GM12878 (cell line): Measurements from ENCODE around the gene C21orf58. TPM values are rescaled to one million over a fixed set of nuclear protein-coding genes. Genes with fewer than 3 reads are reported as not detected.

Experiments used
- ATAC-seq: fragments of 200-7000 bp; cut with Tn5 transposase; 3 replicates; pipeline ENCODE4 v1.9.1; 2020; ENCODE audit warnings: mild to moderate bottlenecking, moderate library complexity
- BruUV-seq: library from RNA; stranded (reverse); fragments of 400-500 nt; replicated peaks from 2 replicates; lab custom pipeline; 2021; lab: Mats Ljungman, UMichigan
- CTCF ChIA-PET: fragments of 300-600 bp; sonication (Branson Sonifier 250); formaldehyde crosslinking; extraction: SDS; loops from one replicate; lab custom pipeline; 2021; ENCODE audit warnings: inconsistent platforms; lab: Yijun Ruan, JAX
- POLR2A ChIA-PET: fragments of 350-600 bp; formaldehyde crosslinking; extraction: SDS; loops from one replicate; lab custom pipeline; 2021; ENCODE audit warnings: inconsistent platforms; lab: Charles Lee
- RAD21 ChIA-PET: fragments of 300-600 bp; sonication (Branson Sonifier 250); formaldehyde crosslinking; loops from one replicate; lab custom pipeline; 2023; ENCODE audit warnings: antibody characterized with exemption; ENCODE audit not compliant: unreplicated experiment; lab: Charles Lee
- SMC1A ChIA-PET: fragments of 300-600 bp; sonication (Branson Sonifier 250); formaldehyde crosslinking; loops from one replicate; lab custom pipeline; 2023; ENCODE audit not compliant: unreplicated experiment, uncharacterized antibody; lab: Charles Lee
- DNase-seq: peaks from one replicate; pipeline ENCODE4 v3.0.0-alpha.2; 2011; ENCODE audit warnings: low read depth, low spot score
- FAIRE-seq: peaks from 3 replicates; lab custom pipeline; 2011; peaks lifted over from hg19 to GRCh38; lab: Jason Lieb, UNC
- H2AFZ ChIP-seq: 2 replicates; pipeline ENCODE4 v1.6.0; 2011; ENCODE audit warnings: low read depth, low read length, control low read depth; ENCODE audit not compliant: control insufficient read depth
- H3K27ac ChIP-seq: 2 replicates; pipeline ENCODE4 v1.5.1; 2011; ENCODE audit warnings: control low read depth; ENCODE audit not compliant: control insufficient read depth, insufficient read depth
- H3K27me3 ChIP-seq, 2 experiments: replicated peaks in 1 of 2; 2 replicates each; pipeline versions ENCODE4 v1.6.0 to v1.6.1; 2011; ENCODE audit warnings: low read length in 1 of 2; ENCODE audit not compliant: control insufficient read depth in 2 of 2, insufficient read depth in 2 of 2
- H3K36me3 ChIP-seq, 2 experiments: 2 replicates each; pipeline ENCODE4 v1.5.1; 2011; ENCODE audit warnings: low read length in 1 of 2; ENCODE audit not compliant: control insufficient read depth in 2 of 2, insufficient read depth in 2 of 2
- H3K4me1 ChIP-seq: 2 replicates; pipeline ENCODE4 v1.6.1; 2011; ENCODE audit warnings: mild to moderate bottlenecking, low read length, moderate library complexity, mixed read lengths; ENCODE audit not compliant: control insufficient read depth, insufficient read depth
- H3K4me2 ChIP-seq: 2 replicates; pipeline ENCODE4 v1.6.0; 2011; ENCODE audit warnings: control low read depth; ENCODE audit not compliant: control insufficient read depth, insufficient read depth
- H3K4me3 ChIP-seq: fragments of 200-600 bp; sonication (generic); 2 replicates; pipeline ENCODE4 v1.5.1; 2016
- H3K79me2 ChIP-seq: 2 replicates; pipeline ENCODE4 v1.6.0; 2011; ENCODE audit warnings: low read length; ENCODE audit not compliant: control insufficient read depth, insufficient read depth
- H3K9ac ChIP-seq: 2 replicates; pipeline ENCODE4 v1.8.0; 2011; ENCODE audit warnings: low read length, control low read depth, mixed read lengths; ENCODE audit not compliant: control insufficient read depth, insufficient read depth
- H3K9me3 ChIP-seq: replicated peaks from 3 replicates; pipeline ENCODE4 v1.5.1; 2011; ENCODE audit warnings: mild to moderate bottlenecking, low read length; ENCODE audit not compliant: control insufficient read depth, insufficient read depth
- H4K20me1 ChIP-seq: 2 replicates; pipeline ENCODE4 v1.6.0; 2011; ENCODE audit not compliant: control insufficient read depth, insufficient read depth
- CBFB ChIP-seq: IDR thresholded peaks from 2 replicates; pipeline ENCODE4 v1.6.1; 2016; ENCODE audit warnings: antibody characterized with exemption, low read depth
- EGR1 ChIP-seq, 2 experiments: IDR thresholded peaks; 1 replicate in 1 of 2; 2 replicates in 1 of 2; pipeline ENCODE4 v1.6.1; 2011 to 2012; ENCODE audit warnings: low read depth in 2 of 2, low read length in 2 of 2, borderline replicate concordance in 1 of 2, mild to moderate bottlenecking in 1 of 2, moderate library complexity in 1 of 2
- EP300 ChIP-seq, 2 experiments: fragments of 150-350 bp in 1 of 2; IDR thresholded peaks; 2 replicates each; pipeline ENCODE4 v1.6.1; 2011 to 2012; ENCODE audit warnings: low read depth in 2 of 2, low read length in 2 of 2, borderline replicate concordance in 1 of 2, improper control_type of control experiment in 1 of 2, inconsistent platforms in 1 of 2; ENCODE audit not compliant: control insufficient read depth in 1 of 2
- IRF4 ChIP-seq: IDR thresholded peaks from 2 replicates; pipeline ENCODE4 v1.6.1; 2011; ENCODE audit warnings: low read depth, low read length
- KLF5 ChIP-seq: fragments of 450-650 bp; IDR thresholded peaks from 2 replicates; pipeline ENCODE4 v1.6.1; 2014; ENCODE audit warnings: mild to moderate bottlenecking; ENCODE audit not compliant: partially characterized antibody
- MEF2A ChIP-seq: IDR thresholded peaks from 2 replicates; pipeline ENCODE4 v1.6.1; 2011; ENCODE audit warnings: low read depth, mild to moderate bottlenecking, low read length, moderate library complexity; ENCODE audit not compliant: insufficient read depth
- RAD21 ChIP-seq: IDR thresholded peaks from 2 replicates; pipeline ENCODE4 v1.6.1; 2011; ENCODE audit warnings: mild to moderate bottlenecking, low read depth, low read length, moderate library complexity; ENCODE audit not compliant: insufficient read depth
- RELB ChIP-seq: fragments of 450-650 bp; IDR thresholded peaks from 2 replicates; pipeline ENCODE4 v1.6.1; 2017; ENCODE audit warnings: low read depth, mild to moderate bottlenecking, moderate library complexity
- RUNX3 ChIP-seq: IDR thresholded peaks from 2 replicates; pipeline ENCODE4 v1.6.1; 2012; ENCODE audit warnings: low read length, inconsistent platforms
- SMAD5 ChIP-seq: IDR thresholded peaks from 2 replicates; pipeline ENCODE4 v1.6.1; 2016; ENCODE audit warnings: antibody characterized with exemption, low read depth
- TCF12 ChIP-seq: IDR thresholded peaks from 2 replicates; pipeline ENCODE4 v1.6.1; 2011; ENCODE audit warnings: low read depth, mild to moderate bottlenecking, low read length
- ZBTB40 ChIP-seq: fragments of 450-650 bp; IDR thresholded peaks from 2 replicates; pipeline ENCODE4 v1.6.1; 2016; ENCODE audit warnings: mild to moderate bottlenecking, moderate library complexity, borderline replicate concordance
- ZNF274 ChIP-seq: IDR thresholded peaks from one replicate; pipeline ENCODE4 v1.8.0; 2011; ENCODE audit not compliant: insufficient read length, insufficient read depth
- WGBS: methylation state at CpG from one replicate; pipeline ENCODE4 v1.1.6; 2016; ENCODE audit warnings: low lambda C conversion rate; ENCODE audit not compliant: insufficient replicate concordance, insufficient coverage; ENCODE audit errors: missing lambda C conversion rate; 5-methylcytosine and 5-hydroxymethylcytosine counted together
- in situ Hi-C: fragments of 300-500 bp; cut with MboI; formaldehyde crosslinking; loops from 9 replicates; pipeline ENCODE4 v1.14.3; 2018; ENCODE audit warnings: mixed read lengths
- intact Hi-C: fragments of 100-400 bp; cut with micrococcal nuclease; formaldehyde crosslinking; loops from one replicate; pipeline ENCODE4 v1.14.2; 2022; ENCODE audit not compliant: unreplicated experiment
- polyA plus RNA-seq, 11 experiments: library from polyadenylated mRNA; depleted of rRNA in 4 of 11; unstranded in 6 of 11; stranded (reverse) in 5 of 11; fragments of >200 nt; fragmentation: Nextera tagmentation in 4 of 11; fragmentation: Illumina TruSeq in 1 of 11; extraction: Ambion mirVana in 4 of 11; extraction: Trizol in 1 of 11; gene quantifications; 1 replicate in 1 of 11; 2 replicates in 10 of 11; pipeline versions ENCODE4 v1.2.1 to v1.2.3, GENCODE V29; 2011 to 2016; ENCODE audit warnings: inconsistent platforms in 2 of 11, missing spikeins in 2 of 11, low read depth in 1 of 11
- total RNA-seq, 4 experiments: library from RNA; depleted of rRNA in 3 of 4; stranded (reverse); fragments of >200 nt in 3 of 4; fragmentation: Illumina TruSeq in 1 of 4; extraction: Trizol in 1 of 4; gene quantifications; 2 replicates each; pipeline versions ENCODE4 v1.2.1 to v1.2.3, GENCODE V29; 2013 to 2021
- TF ChIP-seq, protein P1 (sequence below): fragments of 450-650 bp; IDR thresholded peaks from 2 replicates; pipeline ENCODE4 v1.6.1; 2017; ENCODE audit warnings: mild to moderate bottlenecking

C21orf58 gene
- total and polyA plus RNA-seq, 10 of the 15 experiments (the other 5 are each of a cell fraction or from before 2014, with no cell fraction given) = 1.1 to 22.3 (median 11.8) TPM

- Histone ChIP-seq H3K4me3 (no peak overlapping the region), H2AFZ (no peak overlapping the region), H3K27ac (peak overlapping the region; percentile 55; the same call in 1 of the 2 replicates), H4K20me1 (no peaks in the 10 kb centered on the region), H3K9ac (no peak overlapping the region), H3K36me3 (peaks cover 38 to 47% of the 10 kb centered on the region in 2 experiments), H3K4me2 (no peak overlapping the region), H3K9me3 (no peaks in the 10 kb centered on the region; the same call in 2 of the 3 replicates), H3K27me3 (no peaks in the 10 kb centered on the region), H3K4me1 (peaks cover 14% of the 10 kb centered on the region), H3K79me2 (no peaks in the 10 kb centered on the region)
- DNase-seq (no peak), FAIRE-seq (no peak), ATAC-seq (no peak)
- WGBS = 94% methylated on average over 11 of the region's 11 CpGs
- ChIA-PET POLR2A (no interaction called here), CTCF (interaction anchor here (1.6 to 6.3 kb wide), 2 partner anchors 25 to 30 kb away, joined by 3 to 59 read pairs; partner anchors contain the start of gene LSS), SMC1A (interaction anchor here (0.9 to 1.4 kb wide), 2 partner anchors 19 to 21 kb away, joined by 3 to 4 read pairs; no protein-coding TSS in a partner anchor), RAD21 (interaction anchor here (2.5 to 3.5 kb wide), 2 partner anchors 27 to 31 kb away, joined by 8 to 19 read pairs; partner anchors contain the start of genes LSS, MCM3AP and YBEY)
- in situ Hi-C loops = no loop called here
- intact Hi-C loops = loop anchor here (2.0 kb wide), 1 partner anchor 30 kb away; the partner anchor contains the start of gene MCM3AP
- no TSS peak for BruUV-seq
- TF ChIP-seq TCF12 (no peak), RUNX3 (no peak), ZNF274 (no peak), RELB (no peak), EP300 (IDR thresholded peaks at IDR 0.05; ENCODE audit: borderline replicate concordance in 1 of 2, control insufficient read depth in 1 of 2, low read depth in 2 of 2, low read length in 2 of 2) (no peak), ZBTB40 (no peak), SMAD5 (no peak), RAD21 (no peak), MEF2A (no peak), EGR1 (IDR thresholded peaks at IDR 0.05; ENCODE audit: borderline replicate concordance in 1 of 2, low read depth in 2 of 2, low read length in 2 of 2) (no peak), CBFB (no peak), IRF4 (no peak), KLF5 (no peak)
- TF ChIP-seq, protein P1, sequence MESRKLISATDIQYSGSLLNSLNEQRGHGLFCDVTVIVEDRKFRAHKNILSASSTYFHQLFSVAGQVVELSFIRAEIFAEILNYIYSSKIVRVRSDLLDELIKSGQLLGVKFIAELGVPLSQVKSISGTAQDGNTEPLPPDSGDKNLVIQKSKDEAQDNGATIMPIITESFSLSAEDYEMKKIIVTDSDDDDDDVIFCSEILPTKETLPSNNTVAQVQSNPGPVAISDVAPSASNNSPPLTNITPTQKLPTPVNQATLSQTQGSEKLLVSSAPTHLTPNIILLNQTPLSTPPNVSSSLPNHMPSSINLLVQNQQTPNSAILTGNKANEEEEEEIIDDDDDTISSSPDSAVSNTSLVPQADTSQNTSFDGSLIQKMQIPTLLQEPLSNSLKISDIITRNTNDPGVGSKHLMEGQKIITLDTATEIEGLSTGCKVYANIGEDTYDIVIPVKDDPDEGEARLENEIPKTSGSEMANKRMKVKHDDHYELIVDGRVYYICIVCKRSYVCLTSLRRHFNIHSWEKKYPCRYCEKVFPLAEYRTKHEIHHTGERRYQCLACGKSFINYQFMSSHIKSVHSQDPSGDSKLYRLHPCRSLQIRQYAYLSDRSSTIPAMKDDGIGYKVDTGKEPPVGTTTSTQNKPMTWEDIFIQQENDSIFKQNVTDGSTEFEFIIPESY = no peak
- TF ChIP-seq, all 136 proteins: peak for 0
Observed at GRCh38 chr21:46255166-46255565, 68.5 kb downstream of the C21orf58 start.
